COLO668 (cell line): ENCODE results near the gene WNK2.
A peak's percentile ranks its signal among the peaks of the same experiment; 100 is the strongest.
"Not testable (repeated sequence)": the region's sequence is repeated elsewhere in the genome, so short reads cannot be mapped to it uniquely, and the experiment has no call there.

Experiments used
- DNase-seq: peaks from one replicate; lab custom pipeline; 2025; ENCODE audit not compliant: unreplicated experiment; lab: John Stamatoyannopoulos, UW

WNK2 gene

DNA sequence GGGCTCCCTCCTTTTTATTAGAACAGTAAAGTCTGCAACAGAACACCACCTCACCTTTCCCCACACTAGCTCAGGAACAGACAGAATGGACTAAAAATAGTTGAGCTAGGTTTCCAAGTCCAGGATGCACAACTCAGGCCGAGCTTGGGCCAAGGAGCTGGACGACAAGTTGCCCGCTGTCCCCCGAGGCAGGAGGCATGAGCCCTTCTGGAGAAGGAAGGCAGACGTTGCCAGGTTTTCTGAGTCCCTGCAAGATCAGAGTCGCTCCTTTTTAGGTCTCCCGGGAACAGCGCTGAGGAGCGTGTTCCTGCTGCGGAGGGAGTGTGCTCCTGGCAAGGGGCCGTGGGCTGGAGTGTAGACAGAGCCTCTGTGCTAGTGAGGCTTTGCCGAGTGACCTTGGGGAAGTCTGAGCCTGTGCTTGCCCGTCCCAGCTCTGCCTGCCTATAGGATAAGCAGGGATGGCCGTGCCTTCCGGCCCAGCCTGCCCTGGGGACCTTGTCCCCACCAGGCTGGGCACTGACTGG, 121.6 kb downstream of the WNK2 start:
- no peak for DNase-seq

DNA sequence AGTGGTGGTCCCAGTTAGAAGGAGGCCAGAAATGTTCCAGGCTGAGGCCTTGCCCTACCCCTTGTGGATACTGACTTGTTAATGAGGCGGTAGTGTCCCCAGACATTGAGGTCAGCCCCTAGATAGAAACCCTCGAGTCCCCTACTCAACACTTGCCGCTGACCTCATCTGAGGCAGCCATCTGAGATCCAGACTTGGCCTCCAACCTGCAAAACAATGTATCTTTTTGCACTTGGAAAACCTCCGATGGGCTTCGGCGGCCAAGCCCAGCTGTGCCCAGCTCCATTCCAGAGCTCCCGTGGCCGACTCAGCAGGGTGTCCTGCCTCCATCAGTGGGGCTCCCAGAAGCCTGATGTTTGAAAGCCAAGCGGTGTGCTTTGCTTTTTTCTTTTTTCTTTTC, 122.1 kb downstream of the WNK2 start:
- DNase-seq = no peak

DNA sequence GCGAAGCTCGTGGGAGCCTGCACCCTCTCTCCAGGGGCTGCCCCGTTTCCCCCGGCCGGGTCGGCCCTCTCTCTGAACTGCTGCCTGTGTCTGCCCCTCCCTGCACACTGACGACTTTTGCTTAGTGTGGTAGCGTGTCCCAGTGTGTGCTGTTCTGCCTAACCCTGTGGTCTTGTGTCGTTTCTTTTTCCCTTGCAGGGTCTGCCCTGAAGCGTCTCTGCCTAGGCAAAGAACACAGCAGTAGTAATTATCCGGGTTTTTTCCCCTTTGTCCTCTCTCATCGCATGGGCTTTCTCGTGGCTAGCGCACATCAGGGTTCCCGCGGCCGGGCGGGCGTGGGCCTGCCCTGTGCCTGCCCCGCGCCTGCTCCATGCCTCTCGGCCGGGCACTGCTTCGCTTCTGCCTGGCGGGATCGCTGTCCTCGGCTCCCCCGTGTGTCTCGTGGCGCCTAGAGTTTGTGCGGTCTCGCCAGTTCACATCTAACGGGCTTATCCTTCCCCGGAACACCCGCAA, 122.7 kb downstream of the WNK2 start:
- no peak for DNase-seq

DNA sequence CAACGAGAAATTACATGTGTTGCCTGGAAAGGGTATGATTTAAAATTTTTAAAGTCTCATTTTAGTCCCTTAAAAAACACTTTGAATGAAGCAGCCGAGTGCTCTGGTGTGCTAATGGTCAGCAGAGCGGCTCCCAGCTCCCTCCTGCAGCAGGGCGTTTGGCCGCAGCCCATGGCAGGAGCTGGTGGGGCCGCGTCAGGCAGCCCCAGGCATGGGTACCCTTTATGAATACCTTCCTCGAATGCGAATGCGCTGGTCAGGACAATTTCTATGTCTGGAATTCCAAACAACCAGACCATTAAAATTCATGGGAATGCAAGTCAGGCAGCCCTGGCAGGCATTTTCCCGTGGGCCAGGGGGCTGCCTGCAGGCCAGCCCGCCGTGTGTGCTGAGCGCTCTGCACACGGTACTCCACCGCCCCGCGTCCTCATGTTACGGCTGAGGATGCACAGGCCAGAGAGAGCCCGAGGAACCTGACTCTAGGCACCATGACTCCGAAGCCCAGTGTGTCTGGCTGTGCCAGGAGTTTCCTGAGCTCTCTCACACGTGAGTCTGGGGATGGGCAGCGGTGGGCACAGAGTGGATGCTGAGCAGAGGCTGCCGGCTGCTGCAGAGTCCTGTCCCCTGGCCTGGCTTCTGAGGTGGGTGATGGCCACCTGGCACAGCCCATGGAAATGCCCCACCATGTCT, 123.7 kb downstream of the WNK2 start:
- DNase-seq = no peak

DNA sequence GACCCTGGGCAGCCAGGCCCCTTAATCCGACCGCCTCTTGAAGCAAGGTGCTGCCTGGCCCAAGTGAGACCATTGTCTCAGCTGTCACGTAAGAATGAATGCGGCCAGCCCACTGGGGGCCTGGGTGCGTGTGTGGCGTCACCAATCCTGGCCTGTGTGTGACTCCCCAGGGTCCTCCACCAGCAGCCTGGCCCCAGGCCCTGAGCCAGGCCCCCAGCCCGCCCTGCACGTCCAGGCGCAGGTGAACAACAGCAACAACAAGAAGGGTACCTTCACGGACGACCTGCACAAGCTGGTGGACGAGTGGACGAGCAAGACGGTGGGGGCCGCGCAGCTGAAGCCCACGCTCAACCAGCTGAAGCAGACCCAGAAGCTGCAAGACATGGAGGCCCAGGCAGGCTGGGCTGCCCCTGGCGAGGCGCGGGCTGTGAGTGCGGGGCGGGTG, 124.2 kb downstream of the WNK2 start:
- DNase-seq = no peak

DNA sequence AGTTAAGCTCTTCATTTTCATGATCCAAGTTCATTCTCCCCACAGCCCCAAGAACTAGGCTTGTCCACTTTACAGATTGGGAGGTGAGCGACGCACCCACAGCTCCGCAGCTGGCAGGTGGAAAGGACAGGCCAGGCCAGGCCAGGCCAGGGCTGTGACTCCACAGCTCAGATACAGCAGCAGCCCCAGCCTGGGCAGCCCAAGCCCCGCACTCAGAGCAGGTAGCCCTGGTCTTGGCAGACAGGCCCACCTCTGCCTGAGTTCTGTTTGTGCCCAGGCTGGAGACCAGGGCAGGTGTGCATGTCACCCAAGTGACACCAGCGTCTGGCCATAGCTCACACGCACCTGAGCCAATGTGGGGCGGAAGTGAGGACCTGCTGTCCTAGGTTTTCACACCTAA, 124.7 kb downstream of the WNK2 start:
- no peak for DNase-seq

DNA sequence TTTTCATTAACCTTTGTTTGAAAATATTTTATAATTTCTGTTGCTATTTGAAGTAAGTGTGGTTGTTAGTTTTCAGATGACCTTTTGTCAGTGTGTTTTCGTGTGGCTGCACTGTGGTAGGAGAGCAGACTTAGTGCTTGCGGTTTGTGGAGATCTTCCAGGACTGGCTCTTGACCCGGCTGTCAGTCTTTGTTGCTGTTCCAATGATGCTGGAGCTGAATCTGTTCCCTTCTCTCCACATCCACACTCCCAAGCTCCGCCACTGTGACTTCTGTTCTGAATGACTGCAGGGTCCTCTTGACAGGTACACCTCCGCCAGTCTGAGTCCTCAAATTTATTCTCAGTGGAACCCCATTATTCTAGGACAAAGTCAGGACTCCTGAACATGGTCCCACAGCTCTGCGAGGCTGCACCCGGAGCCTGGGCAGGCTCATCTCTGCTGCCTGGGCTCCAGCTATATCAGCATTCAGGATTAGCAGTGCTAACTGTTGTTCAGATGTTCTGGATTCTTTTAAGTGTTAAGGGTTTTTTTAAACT, 126.0 kb downstream of the WNK2 start:
- no peak for DNase-seq

DNA sequence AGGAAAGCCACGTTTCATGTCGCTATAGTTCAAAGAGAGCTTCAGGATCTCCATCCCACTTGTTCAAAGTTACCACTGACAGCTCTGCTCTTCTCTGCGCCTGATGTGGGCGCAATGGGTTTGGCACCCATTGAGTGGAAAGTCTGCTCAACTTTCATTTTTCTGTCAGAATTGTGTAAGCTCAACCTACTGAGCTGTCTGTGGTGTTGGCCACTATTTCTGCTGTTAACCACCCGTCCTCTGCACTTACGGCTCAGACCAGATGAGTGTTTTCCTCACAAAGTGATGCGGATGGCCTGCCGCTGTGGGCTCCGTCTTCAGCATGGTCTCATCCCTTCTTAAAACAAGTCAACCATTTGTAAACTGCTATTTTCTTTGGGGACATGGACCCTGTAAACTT, 131.2 kb downstream of the WNK2 start:
- no peak for DNase-seq

DNA sequence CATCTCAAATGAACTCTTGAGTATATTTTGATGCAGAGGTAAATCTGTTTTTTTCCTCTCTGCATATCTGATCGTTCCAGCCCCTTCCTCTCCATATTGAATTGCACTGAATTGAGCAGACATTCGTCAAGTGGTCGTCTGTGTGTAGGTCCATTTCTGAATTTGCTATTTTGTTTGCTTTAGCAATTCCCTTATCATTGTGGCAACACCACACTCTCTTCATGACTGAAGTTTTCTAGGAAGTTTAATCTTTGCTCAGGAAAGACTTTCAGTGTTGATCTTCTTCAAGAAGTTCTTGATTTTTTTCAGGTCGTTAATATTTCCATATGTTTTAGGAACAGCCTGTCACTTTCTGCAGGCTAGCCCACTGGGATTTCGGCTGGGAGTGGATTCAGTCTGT, 132.0 kb downstream of the WNK2 start:
- no peak for DNase-seq

DNA sequence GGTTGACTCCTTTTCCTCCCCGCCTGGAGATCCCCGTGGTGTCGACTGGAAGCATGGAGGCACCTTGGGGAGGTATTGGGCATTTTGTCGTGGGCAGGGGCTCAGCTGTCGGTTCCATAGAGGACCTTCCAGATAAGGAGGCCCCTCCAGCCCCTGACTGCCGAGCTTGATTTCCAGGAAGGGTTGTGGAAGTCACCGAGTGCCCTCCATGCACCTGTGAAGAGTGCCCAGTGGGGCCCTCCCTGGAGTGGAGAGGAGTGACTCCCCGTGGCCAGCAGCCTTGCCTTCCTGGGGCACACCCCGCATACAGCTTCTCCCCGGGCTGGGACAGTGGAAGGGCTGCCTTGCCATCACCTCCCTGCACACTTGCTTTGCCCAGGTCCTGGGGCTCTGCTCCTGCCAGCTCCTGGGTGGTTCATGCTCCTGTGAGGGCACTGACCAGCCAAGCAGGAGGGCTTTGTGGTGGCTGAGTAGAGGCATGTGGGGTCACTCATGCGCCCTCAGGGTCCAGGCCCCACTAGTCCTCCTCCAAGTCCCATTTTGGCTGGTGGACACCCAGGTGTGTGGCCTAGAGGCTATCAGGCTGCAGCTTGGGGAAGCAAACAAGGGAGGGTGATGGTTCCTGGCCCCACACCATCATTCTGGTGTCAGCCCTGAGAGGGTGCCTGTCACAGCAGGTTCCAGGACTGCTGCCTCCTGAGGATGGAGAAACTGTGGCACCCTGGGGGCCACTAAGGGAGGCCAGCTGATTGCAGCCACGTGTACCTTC, 133.0 kb downstream of the WNK2 start:
- DNase-seq = no peak

DNA sequence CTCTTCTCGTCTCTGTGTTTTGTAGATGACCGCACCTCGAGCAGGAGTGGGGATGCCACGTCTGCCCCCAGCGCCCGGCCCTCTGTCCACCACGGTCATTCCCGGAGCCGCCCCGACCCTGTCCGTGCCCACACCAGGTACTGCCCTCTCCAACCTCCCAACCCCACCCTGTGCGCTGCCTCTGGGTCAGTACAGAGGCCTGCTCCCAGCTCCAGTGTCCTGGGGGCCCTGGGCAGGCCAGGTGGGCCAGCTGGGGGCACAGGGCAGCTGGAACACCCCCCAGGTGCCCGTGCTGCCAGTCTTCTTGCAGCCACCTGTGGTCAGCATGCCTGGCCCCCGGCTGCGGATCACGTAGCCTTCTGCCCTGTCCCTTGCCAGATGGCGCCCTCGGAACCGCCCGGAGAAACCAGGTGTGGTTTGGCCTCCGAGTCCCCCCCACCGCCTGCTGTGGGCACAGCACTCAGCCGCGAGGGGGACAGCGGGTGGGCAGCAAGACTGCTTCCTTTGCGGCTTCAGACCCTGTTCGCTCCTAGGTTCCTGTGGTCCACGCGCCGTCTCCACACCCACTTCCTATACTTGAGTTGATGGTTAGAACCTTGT, 133.7 kb downstream of the WNK2 start:
- DNase-seq = no peak

DNA sequence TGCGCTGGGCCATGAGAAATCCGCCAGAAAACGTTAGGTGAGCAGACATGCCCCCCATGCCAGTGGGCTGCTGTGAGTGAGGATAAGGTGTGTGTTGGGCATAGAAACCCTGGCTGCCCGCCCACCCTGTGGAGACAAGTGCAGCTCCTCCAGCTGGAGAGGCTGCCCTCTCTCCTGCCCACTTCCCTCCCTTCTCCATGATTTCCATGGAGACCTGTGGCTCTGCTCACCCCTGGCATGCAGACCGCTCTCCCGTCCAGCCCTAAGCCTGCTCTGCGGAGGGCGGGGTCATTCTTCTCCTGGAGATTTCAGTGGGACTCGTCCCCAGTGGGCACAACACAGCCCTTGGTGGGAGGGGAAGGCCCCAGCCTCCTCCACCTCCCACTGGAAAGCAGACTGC, 134.5 kb downstream of the WNK2 start:
- no peak for DNase-seq

DNA sequence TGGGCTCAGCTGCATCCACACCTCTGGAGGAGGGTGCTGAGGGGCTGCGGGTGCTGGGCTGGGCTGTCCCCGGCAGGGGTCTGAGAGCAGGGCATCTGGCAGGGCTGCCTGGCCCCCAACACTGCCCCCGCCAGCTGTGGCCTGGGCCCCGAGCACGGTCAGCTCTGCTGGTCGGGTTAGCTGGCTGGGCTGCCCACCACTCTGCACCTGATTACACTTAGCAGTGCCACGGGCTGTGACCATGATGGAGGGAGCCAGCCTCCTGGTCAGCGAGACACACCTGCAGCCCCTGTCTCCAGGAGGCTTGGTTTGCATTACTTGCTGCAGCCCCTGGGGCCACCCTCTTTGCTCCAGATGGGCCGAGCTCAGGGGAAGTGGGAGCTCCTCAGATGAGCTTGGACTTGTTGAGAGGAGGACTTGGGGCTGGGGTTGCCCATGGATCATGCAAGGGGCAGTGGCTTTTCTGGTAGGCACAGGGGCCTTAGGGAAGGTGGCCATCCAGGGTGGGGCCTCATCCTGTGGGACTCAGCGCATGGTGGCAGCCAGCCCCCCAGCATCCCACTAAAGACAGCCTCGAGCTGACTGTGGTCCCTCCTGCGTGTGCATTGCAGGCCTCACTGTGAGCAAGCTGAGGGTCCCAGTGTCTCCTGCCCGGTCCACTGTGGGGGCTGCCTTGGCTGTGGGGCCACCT, 135.5 kb downstream of the WNK2 start:
- no peak for DNase-seq

DNA sequence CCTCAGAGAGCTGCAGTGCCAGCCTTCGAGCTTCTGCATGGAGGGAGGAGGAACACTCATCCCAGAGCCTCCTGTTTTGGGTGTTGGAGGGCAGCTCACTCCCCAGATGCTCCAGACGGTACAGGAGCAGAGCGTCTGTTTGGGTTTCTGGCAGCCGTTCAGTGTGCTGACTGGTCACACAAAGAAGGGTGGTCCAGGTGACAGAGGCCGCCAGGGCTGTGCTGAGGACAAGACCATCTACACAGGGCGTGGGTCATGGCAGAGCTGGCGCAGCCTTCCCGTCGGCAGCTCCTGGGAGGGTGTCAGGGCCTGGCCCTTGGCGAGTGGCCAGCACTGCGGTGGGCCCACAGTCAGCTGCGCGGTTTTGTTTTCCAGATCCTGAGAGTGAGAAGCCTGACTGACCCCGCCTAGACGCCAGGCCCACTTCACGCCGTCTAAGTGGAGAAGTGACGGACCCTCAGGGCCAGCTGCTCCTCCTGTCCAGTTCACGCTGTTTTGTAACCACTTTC, 136.1 kb downstream of the WNK2 start:
- peak; percentile 31 for DNase-seq

DNA sequence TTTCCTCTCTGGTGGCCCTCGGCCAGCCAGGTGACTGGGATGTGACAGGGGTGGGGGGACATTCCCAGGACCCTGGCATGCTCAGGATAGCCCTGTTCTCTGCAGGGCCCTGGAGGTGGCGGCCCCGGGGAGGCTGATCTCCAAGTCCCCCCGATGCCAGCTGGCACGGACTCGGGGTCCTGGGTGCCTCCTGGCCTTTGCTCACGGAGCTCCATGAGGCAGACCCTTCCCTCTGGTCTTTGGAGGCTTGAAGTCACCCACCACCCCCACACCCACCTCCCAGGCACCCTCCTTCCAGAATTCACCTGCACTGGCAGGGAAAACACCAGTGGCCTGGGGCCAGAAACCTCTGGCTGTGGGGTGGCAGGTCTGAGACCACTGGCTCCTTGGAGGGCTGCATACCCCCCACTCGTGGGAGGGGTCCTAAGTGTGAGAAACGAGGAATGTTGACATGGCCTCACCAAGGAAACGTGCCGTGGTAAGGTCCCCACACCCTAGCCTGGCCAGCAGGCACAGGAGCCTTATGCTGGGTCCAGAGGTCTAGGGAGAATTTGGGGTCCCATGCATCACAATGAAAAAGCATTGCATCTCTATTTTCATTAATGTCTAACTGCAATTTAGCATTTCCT, 136.8 kb downstream of the WNK2 start:
- DNase-seq = no peak

DNA sequence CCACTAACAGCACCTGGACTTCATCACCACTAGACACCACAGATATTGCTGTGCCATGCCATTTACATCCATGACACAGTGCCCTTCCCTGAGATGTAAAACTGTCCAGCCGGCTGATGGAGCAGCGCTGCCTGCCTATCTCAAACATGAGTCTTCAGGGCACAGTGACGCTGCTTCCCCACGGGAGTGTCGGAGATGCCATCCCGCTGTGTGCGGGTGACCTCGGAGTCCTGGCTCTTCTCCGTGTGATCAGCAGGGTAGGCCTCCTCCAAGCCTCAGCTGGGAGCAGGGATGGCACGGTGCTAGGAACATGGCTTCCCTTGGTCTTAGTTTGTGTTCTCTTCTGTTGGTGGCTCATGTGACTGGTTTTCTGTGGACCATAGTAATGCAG, 137.3 kb downstream of the WNK2 start:
- DNase-seq = no peak

DNA sequence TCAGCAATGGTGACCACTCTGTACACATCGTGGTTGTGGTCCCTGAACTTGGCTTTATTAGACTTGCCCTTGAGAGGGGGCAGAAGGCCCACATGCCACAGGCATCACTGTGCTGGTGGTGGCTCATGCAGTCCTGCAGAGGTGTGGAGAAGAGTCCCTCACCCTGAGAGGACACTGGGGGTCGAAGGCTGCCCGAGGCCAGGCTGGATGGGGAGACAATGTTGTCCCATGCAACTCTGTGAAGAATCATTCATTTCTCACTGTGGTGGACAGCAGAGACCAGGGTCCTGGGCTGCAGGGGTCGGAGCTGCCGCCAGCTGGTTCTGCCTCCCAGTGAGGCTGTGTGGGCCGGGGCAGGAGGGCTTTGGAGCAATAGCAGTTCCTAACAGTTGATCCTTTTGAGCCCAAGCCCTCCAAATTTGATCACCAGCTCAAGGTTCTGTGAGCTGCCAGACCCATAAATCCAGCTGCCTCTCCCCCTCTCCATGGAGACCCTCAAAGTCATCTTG, 139.6 kb downstream of the WNK2 start:
- DNase-seq = not testable (repeated sequence)

DNA sequence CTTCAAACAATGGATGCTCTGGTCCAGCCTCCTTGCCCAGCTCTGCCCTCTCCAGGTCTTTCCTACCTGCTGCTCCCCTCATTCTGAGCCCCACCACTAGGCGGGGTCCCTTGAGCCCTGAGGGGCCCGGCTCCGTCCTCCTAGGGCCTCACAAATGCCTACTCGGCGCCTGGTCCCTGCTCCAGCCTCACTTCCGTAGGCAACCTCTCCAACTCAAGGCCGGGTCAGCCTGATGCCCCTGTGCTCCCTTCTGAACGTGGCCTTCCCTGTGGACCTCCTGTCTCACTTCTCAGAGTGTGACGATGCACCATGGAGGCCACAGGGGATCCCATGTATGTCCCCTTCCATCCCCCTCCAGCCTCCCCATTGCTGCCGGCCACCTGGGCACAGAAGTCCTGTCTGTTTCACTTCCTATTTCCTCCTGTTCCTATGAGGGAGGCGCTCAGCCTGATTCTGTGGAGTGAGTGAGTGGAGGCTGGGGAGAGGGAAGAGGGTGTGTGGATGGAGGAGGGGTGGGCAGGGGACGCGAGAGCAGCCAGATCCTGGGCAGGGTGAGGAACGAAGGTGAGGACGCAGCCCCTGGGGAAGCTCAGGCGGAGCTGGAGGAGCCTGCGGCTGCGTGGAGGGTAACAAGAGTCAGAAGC, 140.4 kb downstream of the WNK2 start:
- no peak for DNase-seq

DNA sequence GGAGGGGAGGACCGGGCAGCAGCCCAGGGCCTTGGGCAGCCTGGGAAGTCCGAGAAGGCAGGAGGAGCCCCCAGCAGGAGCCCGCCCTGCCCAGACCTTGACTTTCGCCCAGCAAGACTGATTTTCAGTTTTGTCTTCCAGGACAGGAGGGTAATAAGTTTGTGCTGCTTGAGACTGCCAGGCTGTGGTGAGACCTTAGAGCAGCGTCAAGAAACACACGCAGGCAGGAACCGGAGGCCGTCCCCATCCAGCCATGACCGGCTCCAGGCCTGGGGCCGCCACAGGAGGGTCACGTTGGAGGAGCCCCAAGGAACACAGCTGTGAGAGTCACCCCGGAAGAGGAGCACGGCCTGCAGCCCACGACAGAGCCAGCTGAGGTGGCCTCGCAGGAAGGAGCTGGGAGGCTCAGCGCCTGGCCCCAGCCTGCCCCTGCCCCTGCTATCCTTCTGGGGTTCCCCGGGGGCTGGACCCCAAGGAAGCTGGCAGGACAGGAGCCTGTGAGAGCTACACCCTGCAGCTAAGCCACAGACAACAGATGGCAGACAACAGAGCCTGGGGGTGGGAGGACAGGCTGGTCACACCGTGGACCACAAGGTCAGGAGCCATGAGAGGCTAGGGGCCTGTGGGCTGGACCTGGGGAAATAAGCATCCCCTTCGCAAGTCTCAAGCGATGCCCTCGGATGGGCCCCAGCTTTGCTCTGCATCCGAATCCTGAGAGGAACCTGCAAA, 141.5 kb downstream of the WNK2 start:
- DNase-seq = no peak
